Measurements from ENCODE around the gene VMAC. TPM values are rescaled to one million over a fixed set of nuclear protein-coding genes. Genes with fewer than 3 reads are reported as not detected.

VMAC gene
- total RNA-seq, 1 donor from 2014 or later = 4.6 TPM

DNA sequence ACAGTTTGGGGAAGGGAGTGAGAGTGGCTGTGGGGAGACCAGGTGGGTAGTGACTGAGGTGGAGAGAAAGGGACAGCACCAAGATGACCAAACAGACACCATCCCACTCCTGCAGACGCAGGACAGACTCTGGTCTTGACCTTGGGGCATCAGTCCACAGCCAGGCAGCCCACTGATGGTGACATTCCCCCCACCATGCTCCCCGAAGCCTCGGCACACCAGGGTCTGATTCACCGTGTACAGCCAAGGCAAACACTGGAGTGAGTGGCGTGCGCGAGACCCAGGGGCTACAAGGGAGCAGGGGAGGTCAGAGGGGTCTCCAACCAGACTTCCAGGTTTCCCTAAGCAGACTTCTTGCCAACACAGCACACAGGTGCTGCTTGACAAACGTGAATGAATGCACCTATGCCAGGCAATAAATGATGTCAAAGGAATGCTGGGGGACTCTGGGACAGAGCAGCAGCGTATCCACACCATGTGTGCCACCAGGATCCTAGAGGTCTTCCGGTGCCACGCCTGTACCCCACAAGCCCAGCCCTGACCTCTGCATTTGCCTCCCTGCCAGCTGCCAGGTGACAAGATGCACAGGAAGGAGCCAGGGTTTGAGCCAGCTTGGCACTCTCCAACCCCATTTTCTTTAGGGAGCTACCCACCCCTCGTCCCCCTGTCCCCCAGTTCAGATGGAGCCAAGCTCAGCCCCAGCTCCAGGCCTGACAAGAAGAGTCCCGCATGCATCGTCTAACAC lies 54.8 kb downstream of the VMAC start:
- Histone ChIP-seq H3K79me2 (ENCODE audit: low read depth) (peaks cover 100% of the 10 kb centered on the region), H3K27me3 (no peaks in the 10 kb centered on the region), H3K4me1 (peaks cover 32% of the 10 kb centered on the region), H3K9me3 (ENCODE audit: low read depth) (no peaks in the 10 kb centered on the region), H3F3A (ENCODE audit: low read depth) (peaks cover 6% of the 10 kb centered on the region), H3K9ac (no peak overlapping the region), H3K4me2 (no peak overlapping the region), H2AFZ (replicated peaks) (no peak overlapping the region), H3K36me3 (no peaks in the 10 kb centered on the region), H3K4me3 (no peak overlapping the region), H4K20me1 (ENCODE audit: low read depth) (peaks cover 100% of the 10 kb centered on the region), H3K27ac (no peak overlapping the region)
- peak overlapping the region; percentile 33 for H3K27ac Mint-ChIP-seq
- no peaks in the 10 kb centered on the region for H3K36me3 Mint-ChIP-seq
- no peaks in the 10 kb centered on the region for H3K9me3 Mint-ChIP-seq
- no peak overlapping the region for H3K4me3 Mint-ChIP-seq
- peaks cover 4% of the 10 kb centered on the region for H3K27me3 Mint-ChIP-seq (ENCODE audit: insufficient read depth, low read depth)
- TF ChIP-seq CTCF (IDR thresholded peaks at IDR 0.05) = no peak
- TF ChIP-seq EZH2 (IDR thresholded peaks at IDR 0.05) = no peak
- no peak for TF ChIP-seq EZH2phosphoT487 (IDR thresholded peaks at IDR 0.05)
- H3K4me1 Mint-ChIP-seq = peaks cover 69% of the 10 kb centered on the region
- DNase-seq (ENCODE audit: low spot score) = no peak

Other genes starting within 250 kb of the VMAC start
- gene MICOS13, start 224.4 kb upstream of the VMAC start, total RNA-seq (ENCODE audit: low replicate concordance) = 7.5 and 15.0 TPM in 2 replicates
- 7.7 and 60.5 TPM in 2 replicates for gene HSD11B1L, start 223.8 kb upstream of the VMAC start, total RNA-seq (ENCODE audit: low replicate concordance)
- gene RPL36, start 214.6 kb upstream of the VMAC start, total RNA-seq (ENCODE audit: low replicate concordance) = 778 and 991 TPM in 2 replicates
- gene LONP1, start 184.7 kb upstream of the VMAC start, total RNA-seq (ENCODE audit: low replicate concordance) = 35.9 and 68.4 TPM in 2 replicates
- gene CATSPERD, start 184.2 kb upstream of the VMAC start, total RNA-seq (ENCODE audit: low replicate concordance) = not detected in 2 replicates
- gene PRR22, start 120.1 kb upstream of the VMAC start, total RNA-seq (ENCODE audit: low replicate concordance) = 0.40 TPM in 1 of 2 replicates, not detected in the other
- 20.7 and 27.6 TPM in 2 replicates for gene DUS3L, start 113.7 kb upstream of the VMAC start, total RNA-seq (ENCODE audit: low replicate concordance)
- gene NRTN, start 99.8 kb upstream of the VMAC start, total RNA-seq (ENCODE audit: low replicate concordance) = 2.4 and 6.0 TPM in 2 replicates
- gene FUT6, start 65.2 kb upstream of the VMAC start, total RNA-seq (ENCODE audit: low replicate concordance) = not detected in 2 replicates
- gene FUT3, start 53.4 kb upstream of the VMAC start, total RNA-seq (ENCODE audit: low replicate concordance) = 0.34 TPM in 1 of 2 replicates, not detected in the other
- gene FUT5, start 34.3 kb upstream of the VMAC start, total RNA-seq (ENCODE audit: low replicate concordance) = 0.09 TPM in 1 of 2 replicates, not detected in the other
- gene NDUFA11, start 1.1 kb upstream of the VMAC start, total RNA-seq (ENCODE audit: low replicate concordance) = 102 and 197 TPM in 2 replicates
- 2.2 and 12.4 TPM in 2 replicates for gene CAPS, start 9.4 kb downstream of the VMAC start, total RNA-seq (ENCODE audit: low replicate concordance)
- gene RANBP3, start 73.3 kb downstream of the VMAC start, total RNA-seq (ENCODE audit: low replicate concordance) = 77.8 and 83.5 TPM in 2 replicates
- 6.2 and 11.0 TPM in 2 replicates for gene RFX2, start 205.6 kb downstream of the VMAC start, total RNA-seq (ENCODE audit: low replicate concordance)
- gene ACSBG2, start 230.8 kb downstream of the VMAC start, total RNA-seq (ENCODE audit: low replicate concordance) = not detected in 2 replicates

Measured in neural progenitor cell (in vitro differentiated cells).